T-helper 1 cell treated with Interleukin-12 subunit alpha and Interleukin-12 subunit beta and Interleukin-4 antibody, amounts not matched to agents 30 ng/mL and 1 ng/mL, for 36 hours (primary cell): ENCODE measurements around the gene TEP1. TPM values are rescaled to one million over a fixed set of nuclear protein-coding genes. Genes with fewer than 3 reads are reported as not detected.

ENCODE experiments used
- intact Hi-C: fragments of 100-400 bp; cut with micrococcal nuclease; formaldehyde crosslinking; loops from one replicate; pipeline ENCODE4 v1.15.1; 2024
- total RNA-seq: library from RNA; stranded (reverse); gene quantifications from 2 replicates; pipeline ENCODE4 v1.2.3, GENCODE V29; 2022

The TEP1 gene
- total RNA-seq, 1 donor from 2014 or later, result 45.9 TPM

DNA sequence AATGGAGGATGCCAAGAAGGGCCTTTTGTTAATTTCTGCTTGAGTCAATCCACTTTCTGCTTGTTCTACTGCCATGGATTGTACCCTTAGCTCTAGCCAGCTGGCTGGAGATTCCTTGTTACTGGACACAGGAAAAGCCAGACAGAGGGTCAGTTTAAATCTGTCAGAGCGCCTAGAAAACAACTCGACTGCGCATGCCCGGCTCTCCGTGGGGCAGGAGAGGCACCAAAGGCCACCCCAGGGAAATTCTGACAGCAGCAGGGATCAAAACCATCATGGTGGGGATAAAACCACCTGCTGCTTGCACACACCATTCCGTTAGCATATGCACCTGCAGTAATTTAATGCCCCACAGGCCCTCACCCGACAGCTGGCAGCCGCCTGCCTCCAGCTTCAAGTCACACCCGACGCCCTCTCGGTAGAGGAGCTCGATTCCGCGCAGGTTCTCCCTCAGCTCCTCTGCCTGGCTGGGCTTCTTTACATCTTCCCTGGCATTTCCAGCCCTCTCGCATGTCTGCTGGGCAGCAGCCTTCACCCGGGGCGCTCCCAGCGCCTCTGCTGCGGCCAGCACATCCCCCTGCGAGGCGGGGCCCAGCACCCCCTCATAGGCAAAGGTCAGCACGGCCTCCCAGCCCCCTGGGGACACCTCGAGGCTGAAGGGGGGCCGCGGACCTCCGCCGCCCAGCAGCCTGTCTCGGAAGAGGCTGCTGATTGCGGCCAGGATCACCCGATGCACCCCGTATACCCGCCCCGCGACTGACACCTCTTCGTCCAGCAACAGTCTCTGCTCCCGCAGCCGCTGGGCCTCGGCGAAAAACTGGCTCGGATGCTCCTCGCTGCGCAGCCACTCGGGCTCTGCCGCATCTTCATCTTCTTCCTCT is 21.6 kb upstream of the TEP1 start:
- intact Hi-C loops, result no loop called here

- intact Hi-C loops, result no loop called here
Measured at GRCh38 chr14:20429801-20430669, 16.7 kb upstream of the TEP1 start.

DNA sequence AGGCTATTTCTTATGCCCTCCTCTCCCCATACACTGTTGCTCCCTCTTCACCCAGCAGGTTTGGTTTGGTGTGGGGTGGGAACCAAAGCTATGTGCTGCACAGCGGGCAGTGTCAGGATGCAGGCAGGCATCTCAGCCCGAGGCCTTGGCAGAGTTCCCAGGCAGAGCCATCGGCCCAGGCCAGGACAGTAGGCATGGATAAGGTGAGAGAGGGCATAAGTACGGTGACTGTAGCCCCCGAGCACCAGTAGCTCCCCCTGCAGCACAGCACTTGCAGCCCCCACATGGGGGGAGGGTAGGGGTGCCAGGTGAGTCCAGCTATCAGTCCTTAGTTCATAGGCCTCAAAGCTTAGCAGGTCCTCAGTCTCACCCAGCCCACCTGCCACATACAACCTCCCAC is 15.5 kb upstream of the TEP1 start:
- intact Hi-C loops, result no loop called here

DNA sequence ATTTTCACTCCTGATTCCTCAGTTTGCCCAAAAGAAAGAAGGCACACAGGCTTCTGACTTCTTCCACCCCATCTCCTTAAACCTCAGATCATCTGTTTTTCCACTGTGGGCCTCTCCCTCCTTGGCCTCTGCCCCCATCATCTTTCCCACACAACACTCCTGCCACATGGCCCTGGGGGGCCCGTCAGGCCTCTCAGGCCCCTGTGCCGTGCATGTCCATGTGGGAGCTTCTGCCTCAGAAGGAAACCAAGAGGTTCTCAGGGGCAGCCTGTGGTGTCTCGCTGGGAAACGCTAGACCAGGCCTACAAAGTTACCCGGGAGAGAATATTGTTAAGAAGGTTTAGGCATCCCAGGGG is 14.7 kb upstream of the TEP1 start:
- intact Hi-C loops, result no loop called here

DNA sequence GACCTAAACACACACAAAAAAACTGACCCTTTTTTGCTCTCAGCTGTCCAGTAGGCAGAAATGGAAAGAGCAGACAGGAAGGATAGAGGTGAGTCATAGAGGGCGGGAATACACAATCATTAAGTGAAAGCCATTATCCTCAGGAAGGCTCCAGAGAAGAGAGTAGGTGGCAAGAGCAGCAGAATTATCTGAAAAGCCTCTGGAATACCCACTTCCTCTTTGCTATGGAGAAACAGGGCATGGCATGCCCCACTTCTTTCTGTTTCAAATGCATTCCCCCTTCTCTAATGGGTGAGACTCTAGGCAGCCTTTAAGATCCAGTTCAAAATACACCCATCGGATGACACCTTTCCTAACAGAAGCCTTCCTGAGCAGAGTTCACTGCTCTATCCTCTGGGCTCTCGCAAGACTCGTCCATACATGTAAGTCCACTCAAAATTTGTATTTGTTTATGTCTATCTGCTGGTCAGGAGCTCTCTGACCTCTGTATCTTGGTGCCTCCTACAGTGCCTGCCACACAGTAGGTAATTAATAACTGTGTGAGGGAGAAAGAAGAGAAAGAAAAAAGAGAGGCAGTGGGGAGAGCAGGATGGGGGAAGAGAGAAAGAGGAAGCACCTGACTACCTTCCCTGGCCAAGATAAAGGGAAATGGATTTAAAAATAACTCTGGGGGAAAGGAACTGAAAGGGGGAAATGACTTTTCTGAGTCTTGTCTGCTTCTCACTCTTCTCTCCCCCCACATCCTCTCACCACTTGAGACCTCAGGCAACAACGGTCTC is 14.1 kb upstream of the TEP1 start:
- intact Hi-C loops, result no loop called here

DNA sequence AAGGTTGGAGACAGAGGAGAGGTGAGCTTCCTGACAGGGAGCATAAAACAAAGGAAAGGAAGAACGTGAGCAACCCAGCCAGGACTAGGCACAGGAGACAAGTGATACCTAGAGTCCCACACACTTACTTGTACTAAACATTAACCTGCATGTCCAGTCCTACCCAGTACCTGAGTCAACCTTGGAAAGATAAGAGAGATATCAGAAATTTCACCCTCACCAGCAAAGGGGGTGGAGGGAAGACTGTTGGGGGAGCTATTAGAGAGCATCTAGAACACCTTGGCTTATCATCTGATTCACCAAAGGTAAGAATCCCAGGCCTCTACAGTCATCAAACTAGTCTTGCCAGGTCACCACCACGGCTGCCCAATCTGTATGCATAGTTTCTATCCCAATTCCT is 11.6 kb upstream of the TEP1 start:
- intact Hi-C loops, result no loop called here

DNA sequence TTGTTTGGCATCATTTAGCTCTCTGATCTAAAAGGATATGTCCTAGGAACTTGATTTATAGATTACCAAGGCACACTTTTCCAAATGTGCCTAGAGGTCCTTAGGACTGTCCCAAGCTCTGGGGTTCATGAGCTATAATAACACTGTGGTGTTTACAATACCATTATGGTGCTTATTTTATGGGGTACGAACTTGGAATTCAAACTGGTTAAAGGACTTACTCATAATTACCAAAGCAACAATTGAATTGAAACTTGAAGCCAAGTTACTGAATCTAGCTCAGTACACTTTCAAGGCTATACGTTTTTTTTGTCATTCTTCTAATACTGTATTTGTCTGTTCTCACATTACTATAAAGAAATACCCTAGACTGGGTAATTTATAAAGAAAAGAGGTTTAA is 9.6 kb upstream of the TEP1 start:
- intact Hi-C loops, result no loop called here

DNA sequence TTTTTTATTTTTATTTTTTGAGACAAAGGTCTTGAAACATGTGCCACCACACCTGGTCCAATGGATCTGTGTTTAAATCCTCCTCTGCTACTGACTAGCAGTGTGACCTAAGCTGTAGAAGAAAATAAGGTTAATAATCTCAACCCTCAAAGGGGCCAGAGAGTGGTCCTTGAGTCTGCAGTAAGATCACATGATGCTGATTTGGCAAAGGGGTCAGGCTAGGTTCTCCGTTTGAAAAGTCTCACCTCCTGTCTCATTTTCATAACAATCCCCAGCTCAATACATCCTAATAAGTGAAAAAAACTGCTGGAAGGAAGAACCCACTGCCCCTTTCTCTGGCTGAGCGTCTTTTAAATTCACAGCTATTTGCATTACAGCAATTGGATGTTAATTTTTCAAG is 8.0 kb upstream of the TEP1 start:
- intact Hi-C loops, result no loop called here

- intact Hi-C loops, result no loop called here
Measured at GRCh38 chr14:20419419-20419818, 6.1 kb upstream of the TEP1 start.

DNA sequence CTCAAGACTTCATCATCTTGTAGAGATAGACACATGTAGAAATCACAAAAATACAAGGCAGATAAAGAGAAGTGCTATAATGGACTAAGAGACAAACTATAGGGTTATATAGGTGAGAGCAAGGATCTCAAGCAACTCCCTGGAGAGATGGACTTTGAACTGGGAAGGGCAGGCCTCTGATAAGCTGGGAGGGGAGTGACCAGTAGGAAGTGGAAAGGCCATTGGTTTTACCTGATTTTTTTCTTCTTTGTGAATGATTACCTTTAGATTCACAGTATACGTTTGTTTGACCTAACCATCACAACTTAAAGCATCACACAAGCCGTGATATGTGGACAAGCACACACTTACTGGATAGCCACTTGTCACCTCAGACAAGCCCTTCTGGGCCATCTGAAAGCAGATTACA is 5.2 kb upstream of the TEP1 start:
- intact Hi-C loops, result no loop called here

- intact Hi-C loops, result no loop called here
Measured at GRCh38 chr14:20417250-20418186, 4.2 kb upstream of the TEP1 start.

GRCh38 chr14:20416223-20416622 is 2.9 kb upstream of the TEP1 start:
- intact Hi-C loops, result no loop called here

DNA sequence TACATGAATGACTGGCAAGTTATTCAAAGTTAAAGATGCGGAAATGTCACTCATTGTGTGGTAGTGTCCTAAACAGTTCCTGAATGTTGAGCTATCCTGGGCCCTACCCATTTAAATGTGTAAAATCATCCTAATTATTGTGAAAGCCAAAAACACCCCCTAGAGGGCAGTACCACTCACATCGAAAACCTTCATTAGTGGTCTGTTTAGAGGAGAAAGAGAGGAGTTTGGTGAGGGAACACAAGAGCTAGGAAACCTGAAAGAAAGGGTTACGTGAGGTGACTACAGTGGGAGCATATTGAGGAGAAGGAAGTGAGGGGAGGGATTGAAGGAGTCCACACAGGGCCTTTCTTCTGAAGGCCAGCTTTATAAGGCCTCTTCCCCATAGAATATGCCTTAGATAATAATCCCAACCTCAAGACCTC is 2.5 kb upstream of the TEP1 start:
- intact Hi-C loops, result loop anchor here (1.0 kb wide), 1 partner anchor 194 kb away; no protein-coding TSS in a partner anchor

GRCh38 chr14:20413744-20414082 is 412 bp upstream of the TEP1 start:
- intact Hi-C loops, result loop anchor here (1.0 to 2.0 kb wide), 10 partner anchors 28 to 577 kb away; partner anchors contain the start of genes APEX1, CCNB1IP1, PARP2 and PIP4P1

DNA sequence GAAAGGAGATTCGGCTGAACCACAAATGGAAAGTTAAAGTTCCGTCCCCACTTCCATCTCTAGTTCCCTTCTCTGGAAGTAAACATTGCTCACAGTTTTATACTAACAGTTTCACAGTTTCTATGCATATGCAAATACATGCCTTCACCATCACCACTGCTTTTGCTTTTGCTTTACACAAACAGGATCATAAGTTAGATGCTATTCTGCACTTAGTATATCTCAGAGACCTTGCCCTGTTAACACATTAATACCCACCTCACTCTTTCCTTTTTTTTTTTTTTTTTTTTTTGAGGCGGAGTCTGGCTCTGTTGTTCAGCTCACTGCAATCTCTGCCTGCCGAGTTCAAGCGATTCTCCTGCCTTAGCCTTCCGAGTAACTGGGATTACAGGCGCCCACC is 890 bp downstream of the TEP1 start:
- intact Hi-C loops, result loop anchor here (1.0 to 2.0 kb wide), 7 partner anchors 11 to 578 kb away; partner anchors contain the start of genes CCNB1IP1 and TTC5

DNA sequence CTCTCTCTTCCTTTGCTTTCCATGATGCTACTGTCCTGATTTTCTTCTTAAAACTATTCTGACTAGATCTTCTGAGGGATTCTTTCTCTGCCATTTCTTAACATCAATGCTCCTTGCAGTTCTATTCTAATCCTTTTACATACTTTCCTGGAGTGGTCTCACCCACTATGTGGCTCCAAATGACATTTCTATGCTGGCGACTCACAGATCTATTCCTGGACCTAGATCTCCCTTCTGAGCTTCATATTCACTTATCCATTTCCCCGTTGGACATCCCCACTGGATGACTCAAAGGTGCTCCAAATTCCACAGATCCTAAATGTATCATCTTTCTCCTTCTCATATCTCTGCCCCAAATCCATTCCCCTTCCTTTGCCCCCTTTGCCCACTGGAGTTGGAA is 4.1 kb downstream of the TEP1 start:
- intact Hi-C loops, result no loop called here

- intact Hi-C loops, result no loop called here
Measured at GRCh38 chr14:20403521-20403920, 9.8 kb downstream of the TEP1 start.

DNA sequence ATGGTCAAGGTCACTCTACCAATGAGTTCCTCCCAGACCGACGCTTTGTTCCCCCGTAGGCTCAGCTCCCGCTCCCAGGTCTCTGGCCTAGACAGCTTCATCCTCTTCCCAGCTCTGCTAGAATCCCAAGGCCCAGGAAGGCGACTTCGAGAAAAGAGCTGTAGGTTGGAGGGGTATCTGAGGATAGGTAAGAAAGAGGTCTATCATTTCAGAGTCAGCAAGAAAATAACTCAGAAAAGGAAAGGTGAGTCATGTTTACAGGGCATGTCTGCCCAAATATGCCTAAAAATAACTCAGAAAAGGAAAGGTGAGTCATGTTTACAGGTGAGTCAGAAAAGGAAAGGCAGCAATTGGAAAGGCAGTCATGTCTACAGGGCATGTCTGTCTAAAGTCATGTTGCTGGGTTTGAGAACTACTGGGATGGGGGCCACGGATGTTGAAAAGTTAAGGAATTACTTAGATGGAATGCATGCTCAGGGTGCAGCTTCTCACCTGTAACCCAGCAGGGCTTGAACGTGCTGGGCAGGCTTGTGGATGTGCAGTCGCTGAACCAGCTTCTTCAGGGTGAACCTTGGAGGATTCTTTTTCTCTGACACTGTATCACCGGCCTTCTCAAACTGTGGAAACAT is 12.2 kb downstream of the TEP1 start:
- intact Hi-C loops, result loop anchor here (1.0 to 2.0 kb wide), 2 partner anchors 11 to 54 kb away; partner anchors contain the start of genes APEX1 and OSGEP

DNA sequence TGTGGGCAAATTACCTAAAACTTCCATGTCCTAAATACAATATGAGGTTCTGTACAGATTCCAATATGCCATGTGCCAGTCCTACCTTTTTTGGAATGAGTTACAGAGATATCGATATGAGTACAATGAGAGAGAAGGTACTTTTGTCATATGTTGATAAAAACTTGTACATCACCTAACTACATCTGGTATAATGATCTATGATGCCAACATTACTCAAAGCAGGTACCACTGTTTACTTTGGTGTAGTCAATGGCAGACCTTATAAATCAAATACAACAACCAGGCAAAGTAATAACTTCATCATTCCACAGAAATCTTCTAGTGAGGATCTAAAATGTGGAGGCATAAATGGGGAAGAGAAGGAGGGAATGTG is 12.7 kb downstream of the TEP1 start:
- intact Hi-C loops, result loop anchor here (2.0 kb wide), 1 partner anchor 54 kb away; the partner anchor contains the start of genes APEX1 and OSGEP

DNA sequence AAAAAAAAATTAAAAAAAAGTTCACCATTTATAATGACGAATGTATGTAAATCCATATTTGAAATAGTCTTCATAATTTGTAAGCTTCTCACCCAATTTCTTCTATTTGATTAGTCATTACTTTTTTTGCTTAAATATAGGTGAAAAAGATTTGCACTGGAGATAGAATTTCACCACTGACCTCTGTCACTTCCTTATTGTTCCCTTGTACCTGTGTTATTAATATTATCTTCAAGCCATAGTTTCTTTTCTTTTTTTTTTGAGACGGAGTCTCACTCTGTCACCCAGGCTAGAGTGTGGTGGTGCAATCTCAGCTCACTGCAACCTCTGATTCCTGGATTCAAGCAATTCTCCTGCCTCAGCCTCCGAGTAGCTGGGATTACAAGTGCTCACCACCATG is 15.8 kb downstream of the TEP1 start:
- intact Hi-C loops, result no loop called here
